Common myeloid progenitor, CD34-positive (primary cell): ENCODE measurements around the gene ULK1.

Experiments
- CTCF ChIA-PET: fragments of 350-600 bp; sonication (Branson Sonifier 250); formaldehyde crosslinking; loops from one replicate; lab custom pipeline; 2021; ENCODE audit warnings: antibody characterized with exemption; lab: Charles Lee
- POLR2A ChIA-PET: fragments of 350-600 bp; sonication (Branson Sonifier 250); formaldehyde crosslinking; loops from one replicate; lab custom pipeline; 2021; ENCODE audit warnings: antibody characterized with exemption; lab: Charles Lee
- DNase-seq, 3 donors: peaks; one replicate each; pipeline versions ENCODE4 v3.0.0 to v3.0.0-alpha.2; 2013
- H3K27ac ChIP-seq, 2 experiments: 1 replicate in 1 of 2; 2 replicates in 1 of 2; pipeline ENCODE4 v1.7.0; 2013; ENCODE audit warnings: inconsistent platforms in 2 of 2, low read length in 2 of 2, mild to moderate bottlenecking in 2 of 2, low read depth in 1 of 2, moderate library complexity in 1 of 2; ENCODE audit not compliant: severe bottlenecking in 2 of 2, insufficient read depth in 1 of 2, poor library complexity in 1 of 2
- H3K27me3 ChIP-seq, 5 experiments: replicated peaks in 2 of 5; 1 replicate in 3 of 5; 2 replicates in 2 of 5; pipeline versions ENCODE4 v1.6.1 to v1.7.0; 2013; ENCODE audit warnings: low read length in 4 of 5, mild to moderate bottlenecking in 2 of 5, moderate library complexity in 2 of 5, inconsistent platforms in 1 of 5; ENCODE audit not compliant: insufficient read depth in 5 of 5, control insufficient read depth in 4 of 5
- H3K36me3 ChIP-seq, 4 experiments: 1 replicate in 2 of 4; 2 replicates in 2 of 4; pipeline versions ENCODE4 v1.6.1 to v1.7.0; 2013; ENCODE audit warnings: low read length in 3 of 4, control low read depth in 1 of 4, mild to moderate bottlenecking in 1 of 4; ENCODE audit not compliant: control insufficient read depth in 4 of 4, insufficient read depth in 4 of 4
- H3K4me1 ChIP-seq, 4 experiments: 1 replicate in 3 of 4; 2 replicates in 1 of 4; pipeline versions ENCODE4 v1.6.1 to v1.7.1; 2013; ENCODE audit warnings: low read length in 3 of 4, mild to moderate bottlenecking in 3 of 4, control low read depth in 1 of 4, inconsistent platforms in 1 of 4, moderate library complexity in 1 of 4; ENCODE audit not compliant: control insufficient read depth in 4 of 4, insufficient read depth in 4 of 4; ENCODE audit errors: control extremely low read depth in 1 of 4
- H3K4me3 ChIP-seq, 7 experiments: 1 replicate in 4 of 7; 2 replicates in 3 of 7; pipeline versions ENCODE4 v1.5.1 to v1.7.0; 2013; ENCODE audit warnings: mild to moderate bottlenecking in 7 of 7, low read length in 6 of 7, moderate library complexity in 6 of 7, inconsistent platforms in 2 of 7, low read depth in 2 of 7, control low read depth in 1 of 7; ENCODE audit not compliant: insufficient read depth in 4 of 7, control insufficient read depth in 1 of 7; ENCODE audit errors: extremely low read depth in 1 of 7
- H3K9me3 ChIP-seq, 5 experiments: 1 replicate in 4 of 5; 2 replicates in 1 of 5; pipeline versions ENCODE4 v1.6.1 to v1.7.1; 2013; ENCODE audit warnings: low read length in 4 of 5, mild to moderate bottlenecking in 2 of 5, inconsistent platforms in 1 of 5, low read depth in 1 of 5, moderate library complexity in 1 of 5; ENCODE audit not compliant: control insufficient read depth in 4 of 5, insufficient read depth in 2 of 5; ENCODE audit errors: control extremely low read depth in 1 of 5
- WGBS: methylation state at CpG from one replicate; pipeline ENCODE4 v1.1.5; 2013; ENCODE audit not compliant: insufficient coverage; 5-methylcytosine and 5-hydroxymethylcytosine counted together

ULK1 gene

GRCh38 chr12:131904346-131904745, 9.9 kb downstream of the ULK1 start:
- no peaks in the 10 kb centered on the region for H3K9me3 ChIP-seq
- no peak for DNase-seq
- H3K27ac ChIP-seq, result no peak overlapping the region
- H3K4me1 ChIP-seq, result no peaks in the 10 kb centered on the region
- peaks cover 2 to 40% (median 13%) of the 10 kb centered on the region in 4 experiments for H3K36me3 ChIP-seq
- ChIA-PET POLR2A (no interaction called here), CTCF (interaction anchor here (1.6 kb wide), 1 partner anchor 11 kb away, joined by 3 read pairs; no protein-coding TSS in a partner anchor)
- H3K27me3 ChIP-seq, result no peaks in the 10 kb centered on the region
- no peak overlapping the region for H3K4me3 ChIP-seq
- 92% methylated on average over 4 of the region's 5 CpGs for whole genome bisulfite sequencing

- no peak overlapping the region for H3K4me3 ChIP-seq
- DNase-seq, result no peak
- no peak overlapping the region for H3K27ac ChIP-seq
- POLR2A ChIA-PET, result no interaction called here
- 98% methylated on average over 13 of the region's 13 CpGs for WGBS
- no peaks in the 10 kb centered on the region for H3K27me3 ChIP-seq
- H3K4me1 ChIP-seq, result no peaks in the 10 kb centered on the region
- peaks cover 2 to 48% (median 20%) of the 10 kb centered on the region in 4 experiments for H3K36me3 ChIP-seq
- no peaks in the 10 kb centered on the region for H3K9me3 ChIP-seq
- CTCF ChIA-PET, result interaction anchor here (1.6 kb wide), 1 partner anchor 11 kb away, joined by 3 read pairs; no protein-coding TSS in a partner anchor
Observed at GRCh38 chr12:131905081-131905629, 10.7 kb downstream of the ULK1 start.

- peaks cover 2 to 48% (median 19%) of the 10 kb centered on the region in 4 experiments for H3K36me3 ChIP-seq
- no peak overlapping the region for H3K27ac ChIP-seq
- ChIA-PET CTCF (no interaction called here), POLR2A (no interaction called here)
- no peak overlapping the region for H3K4me3 ChIP-seq
- H3K9me3 ChIP-seq, result no peaks in the 10 kb centered on the region
- 96% methylated on average over 11 of the region's 15 CpGs for WGBS
- DNase-seq, result no peak
- H3K4me1 ChIP-seq, result no peaks in the 10 kb centered on the region
- no peaks in the 10 kb centered on the region for H3K27me3 ChIP-seq
Observed at GRCh38 chr12:131905630-131906091, 11.2 kb downstream of the ULK1 start.

DNA sequence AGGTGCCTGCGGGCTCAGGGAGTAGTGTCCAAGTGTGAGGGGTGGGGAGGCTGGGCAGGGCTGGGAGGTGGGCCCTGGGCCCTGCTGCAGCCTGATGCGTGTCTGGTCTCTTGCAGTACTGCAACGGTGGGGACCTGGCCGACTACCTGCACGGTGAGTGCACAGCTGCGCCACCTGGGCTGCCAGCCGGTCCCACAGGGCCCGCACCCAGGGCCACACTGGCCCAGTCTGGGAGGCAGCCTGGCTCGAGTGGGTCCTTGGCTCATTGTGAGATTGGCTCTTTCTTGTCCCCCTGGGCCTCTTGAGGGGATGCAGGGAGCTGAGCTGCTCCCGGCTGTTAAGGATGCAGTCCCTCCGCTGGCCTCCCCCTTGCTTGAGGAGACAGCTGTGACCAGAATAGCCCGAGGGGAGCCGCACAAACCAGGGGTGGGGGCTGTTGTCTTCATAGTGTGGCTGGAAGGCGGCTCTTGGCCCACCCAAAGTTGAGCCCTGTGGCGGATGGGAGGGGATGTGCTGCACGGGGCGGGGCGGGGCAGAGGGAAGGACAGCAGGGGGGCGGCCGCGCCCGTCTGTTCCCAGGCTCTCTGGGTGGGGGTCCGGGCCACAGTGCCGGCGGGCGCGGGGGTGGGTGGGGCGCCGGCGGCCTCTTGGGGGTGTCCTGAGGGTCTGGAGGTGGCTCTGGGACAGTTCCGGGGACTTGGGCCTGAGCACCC, 13.1 kb downstream of the ULK1 start:
- Histone ChIP-seq H3K4me3 (no peak overlapping the region), H3K36me3 (peaks cover 12 to 64% (median 34%) of the 10 kb centered on the region in 4 experiments), H3K27me3 (no peaks in the 10 kb centered on the region), H3K4me1 (no peaks in the 10 kb centered on the region), H3K27ac (no peak overlapping the region), H3K9me3 (no peaks in the 10 kb centered on the region)
- no peak for DNase-seq
- POLR2A ChIA-PET, result no interaction called here
- WGBS, result 97% methylated on average over 15 of the region's 31 CpGs
- CTCF ChIA-PET, result no interaction called here

GRCh38 chr12:131908092-131909080, 14.0 kb downstream of the ULK1 start:
- DNase-seq, result no peak
- no peaks in the 10 kb centered on the region for H3K27me3 ChIP-seq
- H3K4me1 ChIP-seq, result no peaks in the 10 kb centered on the region
- no peak overlapping the region for H3K4me3 ChIP-seq
- no peaks in the 10 kb centered on the region for H3K9me3 ChIP-seq
- 96% methylated on average over 87 of the region's 96 CpGs for WGBS
- POLR2A ChIA-PET, result no interaction called here
- CTCF ChIA-PET, result no interaction called here
- H3K27ac ChIP-seq, result no peak overlapping the region
- peaks cover 12 to 71% (median 37%) of the 10 kb centered on the region in 4 experiments for H3K36me3 ChIP-seq

- WGBS, result 99% methylated on average over 51 of the region's 61 CpGs
- no peaks in the 10 kb centered on the region for H3K4me1 ChIP-seq
- POLR2A ChIA-PET, result no interaction called here
Observed at GRCh38 chr12:131909081-131909751, 14.8 kb downstream of the ULK1 start.

More at GRCh38 chr12:131909081-131909751, 14.8 kb downstream of the ULK1 start:
- no peak for DNase-seq
- CTCF ChIA-PET, result no interaction called here
- H3K36me3 ChIP-seq, result peaks cover 12 to 78% (median 42%) of the 10 kb centered on the region in 4 experiments
- no peak overlapping the region for H3K4me3 ChIP-seq
- no peaks in the 10 kb centered on the region for H3K27me3 ChIP-seq
- H3K9me3 ChIP-seq, result no peaks in the 10 kb centered on the region
- H3K27ac ChIP-seq, result no peak overlapping the region
